ENCODE data around the gene NXT2. TPM values are rescaled to one million over a fixed set of nuclear protein-coding genes. Genes with fewer than 3 reads are reported as not detected.

Gene NXT2
- 11.3 and 13.2 TPM in 2 replicates for total RNA-seq

- no peak for FAIRE-seq
- TF ChIP-seq, protein P1, sequence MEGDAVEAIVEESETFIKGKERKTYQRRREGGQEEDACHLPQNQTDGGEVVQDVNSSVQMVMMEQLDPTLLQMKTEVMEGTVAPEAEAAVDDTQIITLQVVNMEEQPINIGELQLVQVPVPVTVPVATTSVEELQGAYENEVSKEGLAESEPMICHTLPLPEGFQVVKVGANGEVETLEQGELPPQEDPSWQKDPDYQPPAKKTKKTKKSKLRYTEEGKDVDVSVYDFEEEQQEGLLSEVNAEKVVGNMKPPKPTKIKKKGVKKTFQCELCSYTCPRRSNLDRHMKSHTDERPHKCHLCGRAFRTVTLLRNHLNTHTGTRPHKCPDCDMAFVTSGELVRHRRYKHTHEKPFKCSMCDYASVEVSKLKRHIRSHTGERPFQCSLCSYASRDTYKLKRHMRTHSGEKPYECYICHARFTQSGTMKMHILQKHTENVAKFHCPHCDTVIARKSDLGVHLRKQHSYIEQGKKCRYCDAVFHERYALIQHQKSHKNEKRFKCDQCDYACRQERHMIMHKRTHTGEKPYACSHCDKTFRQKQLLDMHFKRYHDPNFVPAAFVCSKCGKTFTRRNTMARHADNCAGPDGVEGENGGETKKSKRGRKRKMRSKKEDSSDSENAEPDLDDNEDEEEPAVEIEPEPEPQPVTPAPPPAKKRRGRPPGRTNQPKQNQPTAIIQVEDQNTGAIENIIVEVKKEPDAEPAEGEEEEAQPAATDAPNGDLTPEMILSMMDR (IDR thresholded peaks at IDR 0.05; ENCODE audit: insufficient read depth, low read length, severe bottlenecking) = no peak
- no peaks in the 10 kb centered on the region for H3K36me3 ChIP-seq (ENCODE audit: control insufficient read depth, insufficient read depth, low read length)
- no peaks in the 10 kb centered on the region for H3K27me3 ChIP-seq (ENCODE audit: control insufficient read depth, insufficient read depth, low read length)
- H3K4me3 ChIP-seq (ENCODE audit: low read depth, low read length) = peak within 1 kb of the TSS; percentile 59
- peak; percentile 82 for DNase-seq (ENCODE audit: low read depth)
Measured at GRCh38 chrX:109536439-109537323, at the start of gene NXT2. NXT2 (plus strand) TSS chrX:109536844; CDS start chrX:109537007, 163 bp downstream.

DNA sequence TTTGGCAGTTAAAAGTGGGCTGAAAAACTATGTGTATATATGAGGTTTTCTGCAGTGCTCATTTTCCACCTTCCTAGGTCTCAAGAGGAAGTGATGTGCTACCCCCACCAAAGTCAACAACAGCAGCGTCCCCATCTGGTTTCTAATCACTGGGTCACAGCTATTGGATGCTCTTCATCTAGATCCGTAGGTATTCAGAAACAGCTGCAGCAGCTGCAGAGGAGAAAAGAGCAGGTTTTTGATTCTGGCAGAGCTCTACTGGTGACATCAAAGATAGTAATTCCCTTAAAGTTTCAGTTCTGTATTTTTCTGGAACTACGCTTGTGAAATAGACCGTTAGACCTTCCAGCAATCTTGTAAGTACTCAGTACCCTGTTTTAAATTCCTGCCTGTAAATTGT, 49.0 kb upstream of the NXT2 start:
- Histone ChIP-seq H3K36me3 (ENCODE audit: control insufficient read depth, insufficient read depth, low read length) (no peaks in the 10 kb centered on the region), H3K27me3 (ENCODE audit: control insufficient read depth, insufficient read depth, low read length) (no peaks in the 10 kb centered on the region), H3K4me3 (ENCODE audit: low read depth, low read length) (no peak overlapping the region)
- TF ChIP-seq, protein P1 (IDR thresholded peaks at IDR 0.05; ENCODE audit: insufficient read depth, low read length, severe bottlenecking) = no peak
- FAIRE-seq (no peak), DNase-seq (ENCODE audit: low read depth) (no peak)

GRCh38 chrX:109489174-109489573, 47.5 kb upstream of the NXT2 start:
- Histone ChIP-seq H3K27me3 (ENCODE audit: control insufficient read depth, insufficient read depth, low read length) (no peaks in the 10 kb centered on the region), H3K4me3 (ENCODE audit: low read depth, low read length) (no peak overlapping the region), H3K36me3 (ENCODE audit: control insufficient read depth, insufficient read depth, low read length) (no peaks in the 10 kb centered on the region)
- no peak for DNase-seq (ENCODE audit: low read depth)
- TF ChIP-seq, protein P1 (IDR thresholded peaks at IDR 0.05; ENCODE audit: insufficient read depth, low read length, severe bottlenecking) = no peak
- no peak for FAIRE-seq

- TF ChIP-seq, protein P1 (IDR thresholded peaks at IDR 0.05; ENCODE audit: insufficient read depth, low read length, severe bottlenecking) = no peak
- DNase-seq (ENCODE audit: low read depth) = no peak
- Histone ChIP-seq H3K27me3 (ENCODE audit: control insufficient read depth, insufficient read depth, low read length) (no peaks in the 10 kb centered on the region), H3K36me3 (ENCODE audit: control insufficient read depth, insufficient read depth, low read length) (no peaks in the 10 kb centered on the region), H3K4me3 (ENCODE audit: low read depth, low read length) (no peak overlapping the region)
- no peak for FAIRE-seq
Measured at GRCh38 chrX:109498434-109498833, 38.2 kb upstream of the NXT2 start.

DNA sequence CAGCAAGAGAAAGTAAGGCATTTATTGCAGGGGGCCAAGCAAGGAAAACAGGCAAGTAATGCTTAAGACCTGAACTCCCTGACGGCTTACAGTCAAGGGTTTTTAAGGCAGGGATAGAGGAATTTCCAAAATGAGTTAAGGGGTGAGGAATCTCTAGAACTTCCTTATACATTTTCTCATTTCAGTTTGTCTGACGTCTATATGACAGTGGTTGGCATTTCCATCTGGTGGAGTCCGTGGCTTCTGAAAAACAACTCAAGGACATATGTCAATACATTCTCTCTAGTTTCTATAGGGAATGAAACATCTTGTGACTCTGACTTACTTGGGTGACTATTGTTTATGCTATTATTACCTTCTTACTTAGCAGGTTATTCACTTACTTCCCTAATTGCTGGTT, 35.5 kb upstream of the NXT2 start:
- TF ChIP-seq, protein P1 (IDR thresholded peaks at IDR 0.05; ENCODE audit: insufficient read depth, low read length, severe bottlenecking) = no peak
- H3K4me3 ChIP-seq (ENCODE audit: low read depth, low read length) = no peak overlapping the region
- FAIRE-seq = no peak
- DNase-seq (ENCODE audit: low read depth) = no peak
- no peaks in the 10 kb centered on the region for H3K36me3 ChIP-seq (ENCODE audit: control insufficient read depth, insufficient read depth, low read length)
- no peaks in the 10 kb centered on the region for H3K27me3 ChIP-seq (ENCODE audit: control insufficient read depth, insufficient read depth, low read length)

All from bronchial epithelial cell (primary cell).